SK-N-SH (cell line): ENCODE data around the gene OXTR. TPM values are rescaled to one million over a fixed set of nuclear protein-coding genes. Genes with fewer than 3 reads are reported as not detected.

Experiments used
- CTCF ChIA-PET: fragments of 300-600, 350-600 bp; formaldehyde crosslinking; extraction: SDS; loops from one replicate; lab custom pipeline; 2021; lab: Yijun Ruan, JAX
- POLR2A ChIA-PET: fragments of 350-600 bp; sonication (Branson Sonifier 250); formaldehyde crosslinking; extraction: SDS; loops from one replicate; lab custom pipeline; 2020; ENCODE audit warnings: antibody characterized with exemption, inconsistent platforms; lab: Yijun Ruan, JAX
- DNase-seq: peaks from one replicate; pipeline ENCODE4 v3.0.0; 2012
- H2AFZ ChIP-seq: fragments of 200-600 bp; sonication (generic); 2 replicates; pipeline ENCODE4 v1.8.1; 2016; ENCODE audit warnings: antibody characterized with exemption, mild to moderate bottlenecking, low read depth
- H3F3A ChIP-seq: fragments of 200-600 bp; sonication (generic); replicated peaks from 2 replicates; pipeline ENCODE3; 2016; ENCODE audit warnings: antibody characterized with exemption, mild to moderate bottlenecking; ENCODE audit not compliant: insufficient read depth
- H3K27ac ChIP-seq, 2 experiments: fragments of 200-500 bp in 1 of 2; fragments of 200-600 bp in 1 of 2; sonication (Bioruptor generic) in 1 of 2; sonication (generic), shearing (Covaris generic) in 1 of 2; 2 replicates each; pipeline versions ENCODE4 v1.5.1 to v1.6.1; 2014 to 2016; ENCODE audit warnings: low read depth in 2 of 2, inconsistent platforms in 1 of 2, low read length in 1 of 2, mild to moderate bottlenecking in 1 of 2, mixed read lengths in 1 of 2
- H3K27me3 ChIP-seq: fragments of 200-600 bp; sonication (generic), shearing (Covaris generic); 2 replicates; pipeline ENCODE4 v1.6.1; 2016; ENCODE audit warnings: mixed run types; ENCODE audit not compliant: insufficient read depth
- H3K36me3 ChIP-seq, 2 experiments: fragments of 200-500 bp in 1 of 2; fragments of 200-600 bp in 1 of 2; sonication (Bioruptor generic) in 1 of 2; sonication (generic) in 1 of 2; replicated peaks in 1 of 2; 2 replicates each; pipeline versions ENCODE3 to v1.5.1; 2014 to 2016; ENCODE audit warnings: low read length in 1 of 2, mild to moderate bottlenecking in 1 of 2; ENCODE audit not compliant: insufficient read depth in 2 of 2, control insufficient read depth in 1 of 2
- H3K4me1 ChIP-seq, 2 experiments: fragments of 200-500 bp in 1 of 2; fragments of 200-600 bp in 1 of 2; sonication (Bioruptor generic) in 1 of 2; sonication (generic), shearing (Covaris generic) in 1 of 2; 2 replicates each; pipeline versions ENCODE4 v1.5.1 to v1.6.1; 2014 to 2016; ENCODE audit warnings: low read depth in 1 of 2, low read length in 1 of 2, mixed run types in 1 of 2; ENCODE audit not compliant: insufficient read depth in 2 of 2, control insufficient read depth in 1 of 2
- H3K4me2 ChIP-seq: fragments of 200-600 bp; sonication (generic), shearing (Covaris generic); 2 replicates; pipeline ENCODE4 v1.6.1; 2017; ENCODE audit warnings: mixed run types
- H3K4me3 ChIP-seq, 2 experiments: fragments of 200-500 bp in 1 of 2; fragments of 200-600 bp in 1 of 2; sonication (Bioruptor generic) in 1 of 2; sonication (generic), shearing (Covaris generic) in 1 of 2; 2 replicates each; pipeline versions ENCODE4 v1.5.1 to v1.8.1; 2014 to 2016; ENCODE audit warnings: low read depth in 2 of 2, inconsistent platforms in 1 of 2, low read length in 1 of 2, mild to moderate bottlenecking in 1 of 2, mixed read lengths in 1 of 2, moderate library complexity in 1 of 2
- H3K79me2 ChIP-seq: fragments of 200-600 bp; sonication (generic); 2 replicates; pipeline ENCODE4 v1.8.1; 2017; ENCODE audit warnings: mild to moderate bottlenecking; ENCODE audit not compliant: insufficient read depth
- H3K9ac ChIP-seq: fragments of 200-600 bp; sonication (generic); 2 replicates; pipeline ENCODE4 v1.6.1; 2017; ENCODE audit warnings: mixed run types
- H3K9me2 ChIP-seq: fragments of 200-600 bp; sonication (generic); 2 replicates; pipeline ENCODE4 v1.6.1; 2017; ENCODE audit warnings: mixed run types
- H3K9me3 ChIP-seq: fragments of 200-600 bp; sonication (generic); 2 replicates; pipeline ENCODE4 v1.6.1; 2017; ENCODE audit warnings: mixed run types, mild to moderate bottlenecking, moderate library complexity
- H4K20me1 ChIP-seq: fragments of 200-600 bp; sonication (generic); 2 replicates; pipeline ENCODE4 v1.6.1; 2017; ENCODE audit warnings: mild to moderate bottlenecking, mixed run types; ENCODE audit not compliant: insufficient read depth
- FOSL2 ChIP-seq: IDR thresholded peaks from 2 replicates; pipeline ENCODE4 v1.4.0; 2012; ENCODE audit warnings: low read depth, mild to moderate bottlenecking, moderate library complexity, borderline replicate concordance
- GATA2 ChIP-seq: sonication (generic); formaldehyde crosslinking; IDR thresholded peaks from 2 replicates; pipeline ENCODE4 v1.5.0; 2020; ENCODE audit warnings: mild to moderate bottlenecking, missing genetic modification reagents
- JUND ChIP-seq: IDR thresholded peaks from 2 replicates; pipeline ENCODE4 v1.4.0; 2012
- MXI1 ChIP-seq: IDR thresholded peaks from 2 replicates; pipeline ENCODE4 v1.6.1; 2012; ENCODE audit warnings: mild to moderate bottlenecking, low read depth, low read length, improper control_type of control experiment
- POLR2AphosphoS5 ChIP-seq: IDR thresholded peaks from 2 replicates; pipeline ENCODE4 v1.6.1; 2012; ENCODE audit warnings: low read depth, low read length
- RCOR1 ChIP-seq: fragments of 150-350 bp; IDR thresholded peaks from 2 replicates; pipeline ENCODE4 v1.6.1; 2017; ENCODE audit warnings: antibody characterized with exemption, low read length
- RFX5 ChIP-seq: IDR thresholded peaks from 2 replicates; pipeline ENCODE4 v1.6.1; 2012; ENCODE audit warnings: mild to moderate bottlenecking, improper control_type of control experiment, low read length
- SMC3 ChIP-seq: IDR thresholded peaks from 2 replicates; pipeline ENCODE4 v1.6.1; 2012; ENCODE audit warnings: low read depth, low read length, improper control_type of control experiment
- TAF1 ChIP-seq: IDR thresholded peaks from 2 replicates; pipeline ENCODE4 v1.6.1; 2012; ENCODE audit warnings: low read depth, mild to moderate bottlenecking, low read length, moderate library complexity, borderline replicate concordance
- YY1 ChIP-seq: IDR thresholded peaks from 2 replicates; pipeline ENCODE4 v1.4.0; 2012; ENCODE audit warnings: low read depth, mild to moderate bottlenecking
- WGBS: methylation state at CpG from one replicate; pipeline ENCODE4 v1.1.6; 2017; ENCODE audit warnings: low lambda C conversion rate; 5-methylcytosine and 5-hydroxymethylcytosine counted together
- polyA plus RNA-seq, 3 experiments: library from polyadenylated mRNA; depleted of rRNA; stranded (reverse); fragments of >200 nt; gene quantifications; 2 replicates each; pipeline ENCODE4 v1.2.3, GENCODE V29; 2012
- TF ChIP-seq, protein P1 (sequence below): fragments of 200-600 bp; sonication (generic); IDR thresholded peaks from 2 replicates; pipeline ENCODE4 v1.6.1; 2017; ENCODE audit warnings: antibody characterized with exemption, mild to moderate bottlenecking, moderate library complexity
- TF ChIP-seq, protein P2 (sequence below): IDR thresholded peaks from 2 replicates; pipeline ENCODE4 v1.6.1; 2012; ENCODE audit warnings: mild to moderate bottlenecking, low read depth, low read length, moderate library complexity
- TF ChIP-seq, protein P3 (sequence below): IDR thresholded peaks from 2 replicates; pipeline ENCODE4 v1.4.0; 2012; ENCODE audit warnings: low read depth, borderline replicate concordance
- TF ChIP-seq, protein P4 (sequence below): IDR thresholded peaks from 2 replicates; pipeline ENCODE4; 2012

OXTR gene
- polyA plus RNA-seq, 1 of the 3 experiments (the other 2 are of a cell fraction) = 1.8 TPM

DNA sequence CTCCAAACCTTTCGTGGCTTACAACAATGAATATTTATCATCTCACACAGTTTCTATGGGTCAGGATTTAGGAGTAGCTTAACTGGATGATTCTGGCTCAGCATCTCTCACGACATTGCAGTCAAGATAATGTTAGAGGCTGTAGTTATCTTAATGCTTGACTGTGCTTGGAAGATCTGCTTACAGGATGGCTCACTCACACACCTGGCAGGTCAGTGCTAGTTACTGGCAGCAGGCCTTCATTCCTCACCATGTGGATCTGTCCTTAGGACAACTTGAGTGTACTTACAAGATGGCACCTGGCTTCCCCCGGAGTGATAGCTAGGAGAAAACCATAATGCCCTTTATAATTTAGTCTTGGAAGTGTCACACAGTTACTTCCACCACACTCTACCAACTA is 32.8 kb upstream of the OXTR start:
- Histone ChIP-seq H3K79me2 (no peaks in the 10 kb centered on the region), H3K4me3 (no peak overlapping the region), H3K9me2 (no peaks in the 10 kb centered on the region), H2AFZ (no peak overlapping the region), H3K4me2 (no peak overlapping the region), H3K27me3 (no peaks in the 10 kb centered on the region), H3K9me3 (no peaks in the 10 kb centered on the region), H3F3A (peaks cover 4% of the 10 kb centered on the region), H3K4me1 (no peaks in the 10 kb centered on the region), H3K27ac (no peak overlapping the region), H3K9ac (no peak overlapping the region), H4K20me1 (no peaks in the 10 kb centered on the region), H3K36me3 (peaks cover 0 to 7% of the 10 kb centered on the region in 2 experiments)
- CTCF ChIA-PET = no interaction called here
- POLR2A ChIA-PET = no interaction called here
- WGBS = 66% methylated on average over 3 of the region's 3 CpGs
- DNase-seq = no peak
- TF ChIP-seq, protein P1, sequence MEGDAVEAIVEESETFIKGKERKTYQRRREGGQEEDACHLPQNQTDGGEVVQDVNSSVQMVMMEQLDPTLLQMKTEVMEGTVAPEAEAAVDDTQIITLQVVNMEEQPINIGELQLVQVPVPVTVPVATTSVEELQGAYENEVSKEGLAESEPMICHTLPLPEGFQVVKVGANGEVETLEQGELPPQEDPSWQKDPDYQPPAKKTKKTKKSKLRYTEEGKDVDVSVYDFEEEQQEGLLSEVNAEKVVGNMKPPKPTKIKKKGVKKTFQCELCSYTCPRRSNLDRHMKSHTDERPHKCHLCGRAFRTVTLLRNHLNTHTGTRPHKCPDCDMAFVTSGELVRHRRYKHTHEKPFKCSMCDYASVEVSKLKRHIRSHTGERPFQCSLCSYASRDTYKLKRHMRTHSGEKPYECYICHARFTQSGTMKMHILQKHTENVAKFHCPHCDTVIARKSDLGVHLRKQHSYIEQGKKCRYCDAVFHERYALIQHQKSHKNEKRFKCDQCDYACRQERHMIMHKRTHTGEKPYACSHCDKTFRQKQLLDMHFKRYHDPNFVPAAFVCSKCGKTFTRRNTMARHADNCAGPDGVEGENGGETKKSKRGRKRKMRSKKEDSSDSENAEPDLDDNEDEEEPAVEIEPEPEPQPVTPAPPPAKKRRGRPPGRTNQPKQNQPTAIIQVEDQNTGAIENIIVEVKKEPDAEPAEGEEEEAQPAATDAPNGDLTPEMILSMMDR = no peak
- TF ChIP-seq FOSL2 (no peak), TAF1 (no peak), POLR2AphosphoS5 (no peak), GATA2 (CRISPR knock-in tag) (no peak), SMC3 (no peak), YY1 (no peak), RFX5 (no peak), MXI1 (no peak), JUND (no peak), RCOR1 (no peak)
- TF ChIP-seq, protein P2, sequence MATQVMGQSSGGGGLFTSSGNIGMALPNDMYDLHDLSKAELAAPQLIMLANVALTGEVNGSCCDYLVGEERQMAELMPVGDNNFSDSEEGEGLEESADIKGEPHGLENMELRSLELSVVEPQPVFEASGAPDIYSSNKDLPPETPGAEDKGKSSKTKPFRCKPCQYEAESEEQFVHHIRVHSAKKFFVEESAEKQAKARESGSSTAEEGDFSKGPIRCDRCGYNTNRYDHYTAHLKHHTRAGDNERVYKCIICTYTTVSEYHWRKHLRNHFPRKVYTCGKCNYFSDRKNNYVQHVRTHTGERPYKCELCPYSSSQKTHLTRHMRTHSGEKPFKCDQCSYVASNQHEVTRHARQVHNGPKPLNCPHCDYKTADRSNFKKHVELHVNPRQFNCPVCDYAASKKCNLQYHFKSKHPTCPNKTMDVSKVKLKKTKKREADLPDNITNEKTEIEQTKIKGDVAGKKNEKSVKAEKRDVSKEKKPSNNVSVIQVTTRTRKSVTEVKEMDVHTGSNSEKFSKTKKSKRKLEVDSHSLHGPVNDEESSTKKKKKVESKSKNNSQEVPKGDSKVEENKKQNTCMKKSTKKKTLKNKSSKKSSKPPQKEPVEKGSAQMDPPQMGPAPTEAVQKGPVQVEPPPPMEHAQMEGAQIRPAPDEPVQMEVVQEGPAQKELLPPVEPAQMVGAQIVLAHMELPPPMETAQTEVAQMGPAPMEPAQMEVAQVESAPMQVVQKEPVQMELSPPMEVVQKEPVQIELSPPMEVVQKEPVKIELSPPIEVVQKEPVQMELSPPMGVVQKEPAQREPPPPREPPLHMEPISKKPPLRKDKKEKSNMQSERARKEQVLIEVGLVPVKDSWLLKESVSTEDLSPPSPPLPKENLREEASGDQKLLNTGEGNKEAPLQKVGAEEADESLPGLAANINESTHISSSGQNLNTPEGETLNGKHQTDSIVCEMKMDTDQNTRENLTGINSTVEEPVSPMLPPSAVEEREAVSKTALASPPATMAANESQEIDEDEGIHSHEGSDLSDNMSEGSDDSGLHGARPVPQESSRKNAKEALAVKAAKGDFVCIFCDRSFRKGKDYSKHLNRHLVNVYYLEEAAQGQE = no peak
- TF ChIP-seq, protein P3, sequence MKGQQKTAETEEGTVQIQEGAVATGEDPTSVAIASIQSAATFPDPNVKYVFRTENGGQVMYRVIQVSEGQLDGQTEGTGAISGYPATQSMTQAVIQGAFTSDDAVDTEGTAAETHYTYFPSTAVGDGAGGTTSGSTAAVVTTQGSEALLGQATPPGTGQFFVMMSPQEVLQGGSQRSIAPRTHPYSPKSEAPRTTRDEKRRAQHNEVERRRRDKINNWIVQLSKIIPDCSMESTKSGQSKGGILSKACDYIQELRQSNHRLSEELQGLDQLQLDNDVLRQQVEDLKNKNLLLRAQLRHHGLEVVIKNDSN = no peak
- TF ChIP-seq, protein P4, sequence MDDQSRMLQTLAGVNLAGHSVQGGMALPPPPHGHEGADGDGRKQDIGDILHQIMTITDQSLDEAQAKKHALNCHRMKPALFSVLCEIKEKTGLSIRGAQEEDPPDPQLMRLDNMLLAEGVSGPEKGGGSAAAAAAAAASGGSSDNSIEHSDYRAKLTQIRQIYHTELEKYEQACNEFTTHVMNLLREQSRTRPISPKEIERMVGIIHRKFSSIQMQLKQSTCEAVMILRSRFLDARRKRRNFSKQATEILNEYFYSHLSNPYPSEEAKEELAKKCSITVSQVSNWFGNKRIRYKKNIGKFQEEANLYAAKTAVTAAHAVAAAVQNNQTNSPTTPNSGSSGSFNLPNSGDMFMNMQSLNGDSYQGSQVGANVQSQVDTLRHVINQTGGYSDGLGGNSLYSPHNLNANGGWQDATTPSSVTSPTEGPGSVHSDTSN = no peak
- TF ChIP-seq, all 33 proteins: peak for 0
